Stimulated activated naive B cell treated with anti-CD40 and anti-IgM and Interleukin-4, amounts not matched to agents 10 μg/mL and 1 μg/mL and 100 μg/mL, for 72 hours (primary cell): Measurements from ENCODE around the gene TMEM242.
"Not testable (repeated sequence)": the region's sequence is repeated elsewhere in the genome, so short reads cannot be mapped to it uniquely, and the experiment has no call there.

Source experiments
- ATAC-seq, 2 donors: fragments of 150-1000 bp; cut with Tn5 transposase; replicated peaks; 2 replicates each; pipeline ENCODE4 v1.10.0; 2021; ENCODE audit warnings: moderate library complexity in 1 of 2
- DNase-seq: peaks from one replicate; pipeline ENCODE4 v3.0.0; 2021
- H3K27ac Mint-ChIP-seq: one replicate; pipeline ENCODE4 v1.8.0; 2022; ENCODE audit warnings: mild to moderate bottlenecking, mixed read lengths
- H3K27me3 Mint-ChIP-seq, 2 donors: one replicate each; pipeline ENCODE4 v1.8.0; 2022; ENCODE audit warnings: mixed read lengths in 2 of 2
- H3K36me3 Mint-ChIP-seq, 2 donors: one replicate each; pipeline ENCODE4 v1.8.0; 2022; ENCODE audit warnings: mixed read lengths in 2 of 2, mild to moderate bottlenecking in 1 of 2
- H3K4me1 Mint-ChIP-seq, 2 donors: one replicate each; pipeline ENCODE4 v1.8.0; 2022; ENCODE audit warnings: mixed read lengths in 2 of 2, mild to moderate bottlenecking in 1 of 2
- H3K4me3 Mint-ChIP-seq, 2 donors: one replicate each; pipeline ENCODE4 v1.8.0; 2022; ENCODE audit warnings: mild to moderate bottlenecking in 2 of 2, mixed read lengths in 2 of 2, moderate library complexity in 1 of 2
- H3K9me3 Mint-ChIP-seq, 2 donors: one replicate each; pipeline ENCODE4 v1.8.0; 2022; ENCODE audit warnings: mixed read lengths in 2 of 2, mild to moderate bottlenecking in 1 of 2

Gene TMEM242

GRCh38 chr6:157323255-157323965 is at the start of gene TMEM242:
Gene TMEM242, minus strand, starts transcription at chr6:157323519. Its CDS starts 20 bp downstream, at chr6:157323499.
- ATAC-seq (peak; percentile 95 to 96), DNase-seq (peak; percentile 90)
- Mint-ChIP-seq H3K27ac (peak within 1 kb of the TSS; percentile 97), H3K9me3 (no peaks in the 10 kb centered on the region), H3K4me1 (peaks cover 6 to 8% of the 10 kb centered on the region in 2 donors), H3K4me3 (peak within 1 kb of the TSS; percentile 95 to 98), H3K27me3 (peaks cover 20 to 24% of the 10 kb centered on the region in 2 donors), H3K36me3 (peaks cover 3 to 4% of the 10 kb centered on the region in 2 donors)

DNA sequence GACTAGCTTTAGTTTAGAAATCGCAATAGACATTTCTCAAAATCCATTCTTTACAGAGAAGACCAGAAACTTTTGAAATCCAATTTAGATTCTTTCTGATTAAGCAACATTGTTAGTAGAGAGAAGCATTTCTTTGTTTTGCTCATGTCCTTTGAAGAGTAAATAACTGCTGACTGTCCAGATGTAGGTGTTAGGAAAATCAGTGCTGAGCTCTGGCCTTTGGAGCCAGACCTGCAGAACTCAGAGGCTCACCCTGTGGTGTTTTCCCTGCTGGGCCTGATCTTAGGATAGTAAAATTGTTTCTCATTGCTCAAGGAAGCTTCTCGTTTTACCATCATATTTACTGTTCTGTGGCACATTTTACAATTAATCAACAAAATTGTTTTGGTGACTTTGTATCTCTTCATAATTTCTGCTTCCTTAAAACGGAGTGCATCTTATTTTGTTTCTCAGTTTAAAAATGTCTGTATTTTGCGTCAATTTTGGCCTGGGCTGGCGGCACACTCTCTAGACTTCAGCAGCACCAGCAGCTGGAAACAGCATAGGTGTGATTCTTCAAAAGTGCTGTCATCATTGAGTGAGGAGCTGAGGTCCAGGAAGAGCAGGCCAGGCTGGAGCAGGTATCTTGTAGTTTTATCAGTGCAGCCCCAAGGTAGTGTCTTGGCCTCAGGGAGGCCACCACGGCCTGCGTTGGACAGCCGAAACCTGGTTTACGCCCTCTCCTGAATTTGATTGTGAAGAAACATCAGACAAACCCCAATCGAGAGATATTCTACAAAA is 49.4 kb upstream of the TMEM242 start:
- Mint-ChIP-seq H3K4me3 (no peak overlapping the region), H3K27ac (peak overlapping the region; percentile 14), H3K27me3 (peaks cover 22 to 31% of the 10 kb centered on the region in 2 donors), H3K9me3 (peaks cover 0 to 4% of the 10 kb centered on the region in 2 donors), H3K4me1 (peaks cover 22 to 35% of the 10 kb centered on the region in 2 donors), H3K36me3 (peaks cover 2 to 9% of the 10 kb centered on the region in 2 donors)
- ATAC-seq (no peak), DNase-seq (no peak)

GRCh38 chr6:157370755-157371154 is 47.4 kb upstream of the TMEM242 start:
- Mint-ChIP-seq H3K27me3 (peaks cover 21 to 25% of the 10 kb centered on the region in 2 donors), H3K4me3 (no peak overlapping the region), H3K36me3 (no peaks in the 10 kb centered on the region), H3K27ac (no peak overlapping the region), H3K4me1 (peaks cover 13 to 23% of the 10 kb centered on the region in 2 donors), H3K9me3 (peaks cover 0 to 4% of the 10 kb centered on the region in 2 donors)
- DNase-seq (no peak), ATAC-seq (no peak)

DNA sequence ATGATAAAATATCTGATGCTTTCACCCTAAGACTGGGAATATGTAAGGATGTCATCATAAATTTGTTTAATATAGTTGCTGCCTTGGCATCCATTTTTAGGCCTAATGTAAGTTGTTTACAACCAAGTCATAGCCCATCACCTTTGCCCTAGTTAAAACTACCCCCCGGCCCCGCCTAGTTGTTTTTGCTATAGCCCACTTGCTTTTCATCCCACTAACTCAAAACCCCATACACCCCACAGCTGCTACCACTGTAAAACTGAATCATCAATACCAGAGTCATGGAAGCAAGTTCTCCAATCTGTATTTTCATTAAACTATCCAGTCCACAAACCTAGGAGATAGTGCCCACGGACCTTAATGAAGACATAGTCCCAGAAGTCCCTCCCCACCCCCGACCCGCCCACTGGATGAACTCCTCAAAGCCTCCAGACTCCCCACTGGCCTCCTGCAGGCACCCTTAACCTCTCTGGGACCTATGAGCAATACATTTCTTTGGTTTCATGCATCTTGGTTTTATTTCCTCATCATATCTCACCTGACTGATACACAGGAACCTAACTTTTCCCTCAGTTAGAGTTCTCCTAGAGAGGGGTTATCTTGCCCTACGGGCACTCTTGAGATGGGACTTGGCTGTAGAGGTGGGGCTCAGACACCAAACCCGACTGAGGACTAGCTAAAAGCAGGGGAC is 45.2 kb upstream of the TMEM242 start:
- Mint-ChIP-seq H3K4me3 (no peak overlapping the region), H3K4me1 (peaks cover 13 to 23% of the 10 kb centered on the region in 2 donors), H3K9me3 (peaks cover 0 to 4% of the 10 kb centered on the region in 2 donors), H3K27me3 (peaks cover 16 to 24% of the 10 kb centered on the region in 2 donors), H3K27ac (no peak overlapping the region), H3K36me3 (no peaks in the 10 kb centered on the region)
- ATAC-seq (peak; percentile 44 to 58), DNase-seq (no peak)

DNA sequence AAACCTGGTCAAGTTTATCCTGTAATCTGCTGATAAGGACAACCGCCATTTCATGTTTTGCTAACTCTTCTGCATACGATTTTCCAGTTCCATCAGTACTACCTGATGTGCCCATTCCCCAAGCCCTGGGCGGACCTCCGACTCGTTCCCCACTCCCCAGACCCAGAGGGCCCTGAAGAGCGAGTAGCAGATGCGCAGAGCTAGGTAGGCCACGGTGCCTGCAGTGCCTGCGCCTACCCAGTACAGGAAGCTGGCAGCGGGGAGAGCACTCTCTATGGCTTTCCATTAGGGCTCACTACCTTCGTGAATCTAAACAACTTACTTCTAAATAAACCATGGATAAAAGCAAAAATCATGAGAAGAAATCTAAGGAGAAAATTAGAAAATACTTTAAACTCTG is 43.3 kb upstream of the TMEM242 start:
- Mint-ChIP-seq H3K4me3 (no peak overlapping the region), H3K27ac (no peak overlapping the region), H3K9me3 (peaks cover 0 to 4% of the 10 kb centered on the region in 2 donors), H3K4me1 (peaks cover 13 to 23% of the 10 kb centered on the region in 2 donors), H3K36me3 (no peaks in the 10 kb centered on the region), H3K27me3 (peaks cover 15 to 18% of the 10 kb centered on the region in 2 donors)
- DNase-seq (no peak), ATAC-seq (no peak)

- Mint-ChIP-seq H3K9me3 (peaks cover 0 to 4% of the 10 kb centered on the region in 2 donors), H3K27ac (no peak overlapping the region), H3K4me3 (no peak overlapping the region), H3K4me1 (peaks cover 9 to 16% of the 10 kb centered on the region in 2 donors), H3K27me3 (peaks cover 28 to 29% of the 10 kb centered on the region in 2 donors), H3K36me3 (no peaks in the 10 kb centered on the region)
- no peak for DNase-seq
- no peak for ATAC-seq
These were observed 41.4 kb upstream of the TMEM242 start for GRCh38 chr6:157364705-157365104.

GRCh38 chr6:157361886-157362285 is 38.6 kb upstream of the TMEM242 start:
- H3K27me3 Mint-ChIP-seq, result peaks cover 43 to 45% of the 10 kb centered on the region in 2 donors
- H3K27ac Mint-ChIP-seq, result no peak overlapping the region
- no peaks in the 10 kb centered on the region for H3K9me3 Mint-ChIP-seq
- no peak overlapping the region for H3K4me3 Mint-ChIP-seq
- H3K4me1 Mint-ChIP-seq, result no peaks in the 10 kb centered on the region
- ATAC-seq, result no peak
- H3K36me3 Mint-ChIP-seq, result no peaks in the 10 kb centered on the region
- DNase-seq, result no peak

GRCh38 chr6:157358287-157358686 is 35.0 kb upstream of the TMEM242 start:
- DNase-seq, result no peak
- no peak overlapping the region for H3K27ac Mint-ChIP-seq
- H3K27me3 Mint-ChIP-seq, result peaks cover 42 to 57% of the 10 kb centered on the region in 2 donors
- no peaks in the 10 kb centered on the region for H3K9me3 Mint-ChIP-seq
- ATAC-seq, result no peak
- H3K36me3 Mint-ChIP-seq, result no peaks in the 10 kb centered on the region
- H3K4me3 Mint-ChIP-seq, result no peak overlapping the region
- H3K4me1 Mint-ChIP-seq, result peaks cover 2 to 7% of the 10 kb centered on the region in 2 donors

DNA sequence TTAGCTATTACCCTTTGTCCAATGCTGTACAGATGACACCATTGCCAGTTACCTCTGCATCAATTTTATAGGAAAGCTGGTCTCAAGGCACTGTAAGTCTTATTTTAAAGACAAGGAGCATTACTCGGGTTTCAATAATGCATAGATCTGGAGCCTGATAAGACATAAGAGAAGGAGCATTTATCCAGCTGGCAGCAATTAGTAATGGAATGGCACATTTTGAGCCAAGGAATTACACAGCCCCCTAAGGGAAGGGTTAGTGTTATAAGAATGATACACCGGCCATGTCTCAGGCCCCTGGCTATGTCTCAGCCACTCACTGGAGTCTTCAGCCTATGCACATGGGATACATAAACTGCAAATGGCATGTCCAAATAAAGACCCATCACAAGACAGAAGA is 23.1 kb upstream of the TMEM242 start:
- Mint-ChIP-seq H3K4me3 (no peak overlapping the region), H3K9me3 (peaks cover 7 to 8% of the 10 kb centered on the region in 2 donors), H3K4me1 (no peaks in the 10 kb centered on the region), H3K27ac (no peak overlapping the region), H3K36me3 (peaks cover 2 to 3% of the 10 kb centered on the region in 2 donors), H3K27me3 (peaks cover 46 to 50% of the 10 kb centered on the region in 2 donors)
- DNase-seq (no peak), ATAC-seq (no peak)

GRCh38 chr6:157343732-157344131 is 20.4 kb upstream of the TMEM242 start:
- Mint-ChIP-seq H3K9me3 (peaks cover 2 to 4% of the 10 kb centered on the region in 2 donors), H3K4me3 (no peak overlapping the region), H3K27ac (no peak overlapping the region), H3K36me3 (peaks cover 0 to 3% of the 10 kb centered on the region in 2 donors), H3K27me3 (peaks cover 62 to 63% of the 10 kb centered on the region in 2 donors), H3K4me1 (peaks cover 0 to 3% of the 10 kb centered on the region in 2 donors)
- ATAC-seq, result no peak
- DNase-seq, result no peak

- no peaks in the 10 kb centered on the region for H3K36me3 Mint-ChIP-seq
- peaks cover 42 to 56% of the 10 kb centered on the region in 2 donors for H3K27me3 Mint-ChIP-seq
- DNase-seq (no peak), ATAC-seq (no peak)
- H3K4me3 Mint-ChIP-seq, result no peak overlapping the region
- H3K9me3 Mint-ChIP-seq, result no peaks in the 10 kb centered on the region
- H3K27ac Mint-ChIP-seq, result no peak overlapping the region
- H3K4me1 Mint-ChIP-seq, result peaks cover 0 to 3% of the 10 kb centered on the region in 2 donors
These were observed 16.1 kb upstream of the TMEM242 start for GRCh38 chr6:157339432-157339831.

- ATAC-seq, result no peak
- no peaks in the 10 kb centered on the region for H3K9me3 Mint-ChIP-seq
- H3K4me3 Mint-ChIP-seq, result no peak overlapping the region
- no peak for DNase-seq
- H3K4me1 Mint-ChIP-seq, result peaks cover 0 to 3% of the 10 kb centered on the region in 2 donors
- H3K27me3 Mint-ChIP-seq, result peaks cover 48 to 66% of the 10 kb centered on the region in 2 donors
- H3K27ac Mint-ChIP-seq, result no peak overlapping the region
- H3K36me3 Mint-ChIP-seq, result no peaks in the 10 kb centered on the region
These were observed 14.4 kb upstream of the TMEM242 start for GRCh38 chr6:157337751-157338150.

GRCh38 chr6:157337276-157337675 is 14.0 kb upstream of the TMEM242 start:
- not testable (repeated sequence) for H3K4me3 Mint-ChIP-seq, H3K27ac Mint-ChIP-seq, ATAC-seq

DNA sequence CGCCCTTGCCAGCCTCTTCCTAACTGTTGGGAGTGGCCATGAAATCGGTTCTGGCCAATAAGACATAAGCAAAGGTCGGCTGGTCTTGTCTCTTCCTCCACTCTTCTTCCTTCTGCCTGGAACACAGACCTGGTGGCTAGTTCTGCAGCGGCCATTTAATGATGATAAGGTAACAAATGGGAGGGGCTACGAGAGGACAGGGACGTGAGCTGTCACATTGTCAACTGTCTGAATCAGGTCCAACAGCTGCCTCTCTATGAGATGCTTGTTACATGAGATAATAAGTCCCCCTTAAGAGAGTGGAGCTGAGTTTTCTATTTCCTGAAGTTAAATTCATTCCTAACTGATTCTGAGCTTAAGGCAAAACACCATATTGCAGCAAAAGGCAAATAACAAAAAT is 12.5 kb upstream of the TMEM242 start:
- Mint-ChIP-seq H3K36me3 (no peaks in the 10 kb centered on the region), H3K27me3 (peaks cover 40 to 55% of the 10 kb centered on the region in 2 donors), H3K27ac (no peak overlapping the region), H3K9me3 (no peaks in the 10 kb centered on the region), H3K4me1 (peaks cover 0 to 3% of the 10 kb centered on the region in 2 donors), H3K4me3 (no peak overlapping the region)
- ATAC-seq (no peak), DNase-seq (no peak)

More at GRCh38 chr6:157337276-157337675, 14.0 kb upstream of the TMEM242 start:
- H3K27me3 Mint-ChIP-seq, result peaks cover 50 to 68% of the 10 kb centered on the region in 2 donors
- not testable (repeated sequence) for DNase-seq, H3K9me3 Mint-ChIP-seq, H3K4me1 Mint-ChIP-seq, H3K36me3 Mint-ChIP-seq
